ENCODE measurements around the gene NPAS3.

DNA sequence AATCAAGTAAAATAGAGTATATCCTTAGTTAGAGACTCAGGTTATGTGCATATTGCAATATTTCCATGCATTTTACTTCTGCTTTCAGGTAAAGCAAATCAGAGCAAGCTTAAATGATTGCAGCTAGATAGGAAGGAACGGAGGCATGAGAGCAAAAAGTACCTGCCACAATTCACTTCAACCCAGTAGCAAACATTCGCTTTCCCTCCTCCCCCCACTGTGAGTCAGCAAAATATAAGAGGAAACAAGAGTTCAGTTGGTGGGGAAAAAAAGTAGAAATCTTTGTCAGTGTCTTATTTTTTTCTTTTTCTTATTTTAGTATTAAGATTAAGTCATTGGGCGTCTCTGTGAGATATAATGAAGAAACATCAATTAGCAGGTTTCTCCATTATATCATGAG, 475.4 kb downstream of the NPAS3 start:
- TF ChIP-seq, protein P1, sequence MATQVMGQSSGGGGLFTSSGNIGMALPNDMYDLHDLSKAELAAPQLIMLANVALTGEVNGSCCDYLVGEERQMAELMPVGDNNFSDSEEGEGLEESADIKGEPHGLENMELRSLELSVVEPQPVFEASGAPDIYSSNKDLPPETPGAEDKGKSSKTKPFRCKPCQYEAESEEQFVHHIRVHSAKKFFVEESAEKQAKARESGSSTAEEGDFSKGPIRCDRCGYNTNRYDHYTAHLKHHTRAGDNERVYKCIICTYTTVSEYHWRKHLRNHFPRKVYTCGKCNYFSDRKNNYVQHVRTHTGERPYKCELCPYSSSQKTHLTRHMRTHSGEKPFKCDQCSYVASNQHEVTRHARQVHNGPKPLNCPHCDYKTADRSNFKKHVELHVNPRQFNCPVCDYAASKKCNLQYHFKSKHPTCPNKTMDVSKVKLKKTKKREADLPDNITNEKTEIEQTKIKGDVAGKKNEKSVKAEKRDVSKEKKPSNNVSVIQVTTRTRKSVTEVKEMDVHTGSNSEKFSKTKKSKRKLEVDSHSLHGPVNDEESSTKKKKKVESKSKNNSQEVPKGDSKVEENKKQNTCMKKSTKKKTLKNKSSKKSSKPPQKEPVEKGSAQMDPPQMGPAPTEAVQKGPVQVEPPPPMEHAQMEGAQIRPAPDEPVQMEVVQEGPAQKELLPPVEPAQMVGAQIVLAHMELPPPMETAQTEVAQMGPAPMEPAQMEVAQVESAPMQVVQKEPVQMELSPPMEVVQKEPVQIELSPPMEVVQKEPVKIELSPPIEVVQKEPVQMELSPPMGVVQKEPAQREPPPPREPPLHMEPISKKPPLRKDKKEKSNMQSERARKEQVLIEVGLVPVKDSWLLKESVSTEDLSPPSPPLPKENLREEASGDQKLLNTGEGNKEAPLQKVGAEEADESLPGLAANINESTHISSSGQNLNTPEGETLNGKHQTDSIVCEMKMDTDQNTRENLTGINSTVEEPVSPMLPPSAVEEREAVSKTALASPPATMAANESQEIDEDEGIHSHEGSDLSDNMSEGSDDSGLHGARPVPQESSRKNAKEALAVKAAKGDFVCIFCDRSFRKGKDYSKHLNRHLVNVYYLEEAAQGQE (IDR thresholded peaks at IDR 0.05; ENCODE audit: insufficient read depth in 1 of 2, low read depth in 2 of 2, low read length in 2 of 2): no peak
- TF ChIP-seq POLR2AphosphoS5 (IDR thresholded peaks at IDR 0.05; ENCODE audit: low read depth, low read length) (no peak), SIN3A (IDR thresholded peaks at IDR 0.05; ENCODE audit: borderline replicate concordance, insufficient read depth, low read length) (no peak), TAF1 (IDR thresholded peaks at IDR 0.05; ENCODE audit: borderline replicate concordance, insufficient read depth, low read length) (no peak), FOXP2 (optimal IDR thresholded peaks at IDR 0.05; ENCODE audit: borderline replicate concordance, extremely low read depth, extremely low read length, insufficient read depth) (no peak)

Measured in PFSK-1 (cell line).